Neutrophil (primary cell): ENCODE results near the gene AKR1A1.
A peak's percentile ranks its signal among the peaks of the same experiment; 100 is the strongest.

Experiments used
- H3K27ac ChIP-seq: fragments of 200-600 bp; sonication (generic); 2 replicates; pipeline ENCODE4 v1.5.1; 2016; ENCODE audit warnings: mild to moderate bottlenecking, moderate library complexity
- H3K27me3 ChIP-seq: fragments of 200-600 bp; sonication (generic); 2 replicates; pipeline ENCODE4 v1.6.0; 2016; ENCODE audit warnings: mild to moderate bottlenecking
- H3K36me3 ChIP-seq: fragments of 200-600 bp; sonication (generic); 2 replicates; pipeline ENCODE4 v1.5.1; 2017
- H3K4me1 ChIP-seq, 2 experiments: fragments of 200-600 bp in 1 of 2; sonication (generic) in 1 of 2; 1 replicate in 1 of 2; 2 replicates in 1 of 2; pipeline versions ENCODE4 v1.5.1 to v1.6.1; 2013 to 2016; ENCODE audit warnings: low read depth in 1 of 2, low read length in 1 of 2, mild to moderate bottlenecking in 1 of 2, moderate library complexity in 1 of 2; ENCODE audit not compliant: control insufficient read depth in 1 of 2, insufficient read depth in 1 of 2
- H3K4me3 ChIP-seq, 2 experiments: fragments of 200-600 bp in 1 of 2; sonication (generic) in 1 of 2; 1 replicate in 1 of 2; 2 replicates in 1 of 2; pipeline ENCODE4 v1.5.1; 2013 to 2016; ENCODE audit warnings: low read depth in 1 of 2, low read length in 1 of 2, mild to moderate bottlenecking in 1 of 2, moderate library complexity in 1 of 2
- H3K9me3 ChIP-seq: fragments of 200-600 bp; sonication (generic); 2 replicates; pipeline ENCODE4 v1.5.1; 2016
- CTCF ChIP-seq: fragments of 200-600 bp; sonication (generic); IDR thresholded peaks from 2 replicates; pipeline ENCODE4 v1.5.1; 2016; ENCODE audit warnings: antibody characterized with exemption

AKR1A1 gene

DNA sequence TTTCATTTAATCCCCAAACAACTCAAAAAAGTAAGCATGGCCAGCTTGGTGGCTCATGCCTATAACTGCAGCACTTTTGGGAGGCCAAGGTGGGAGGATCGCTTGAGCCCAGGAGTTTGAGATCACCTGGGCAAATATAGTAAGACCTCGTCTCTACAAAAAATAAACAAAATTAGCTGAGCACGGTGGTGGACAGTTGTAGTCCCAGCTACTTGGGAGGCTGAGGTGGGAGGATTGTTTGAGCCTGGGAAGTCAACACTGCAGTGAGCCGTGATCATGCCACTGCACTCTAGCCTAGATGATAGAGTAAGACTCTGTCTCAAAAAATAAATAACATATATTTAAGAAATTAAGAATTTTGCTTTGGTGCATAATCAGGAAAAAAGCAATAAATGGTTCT is 6.1 kb upstream of the AKR1A1 start:
- Histone ChIP-seq H3K27me3 (peaks cover 63% of the 10 kb centered on the region), H3K9me3 (no peaks in the 10 kb centered on the region), H3K4me1 (peaks cover 25 to 27% of the 10 kb centered on the region in 2 experiments), H3K27ac (no peak overlapping the region), H3K4me3 (no peak overlapping the region), H3K36me3 (no peaks in the 10 kb centered on the region)
- TF ChIP-seq CTCF, result no peak

DNA sequence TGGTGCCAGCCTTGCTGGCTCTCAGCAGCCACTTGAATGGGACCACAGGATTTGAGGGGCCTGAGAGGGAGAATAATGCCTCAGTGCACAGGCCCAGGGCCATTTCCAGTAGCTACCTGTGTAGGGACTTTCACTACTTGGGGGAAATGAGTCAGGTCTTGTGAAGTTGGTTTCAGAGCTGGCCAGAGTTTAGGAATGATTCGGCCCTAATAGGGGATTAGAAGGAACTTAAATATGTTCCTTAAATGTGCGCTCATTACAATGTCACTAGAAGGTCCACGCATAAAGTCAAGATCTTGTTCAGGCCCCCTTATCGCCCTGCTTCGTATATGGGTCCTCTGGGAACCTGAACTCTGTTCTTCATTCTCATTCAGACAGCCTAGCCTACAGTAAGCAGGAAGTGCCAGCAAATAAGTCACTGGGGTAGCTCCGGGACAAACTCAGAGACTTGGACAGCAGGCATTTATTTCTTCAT is 5.6 kb upstream of the AKR1A1 start:
- no peak overlapping the region for H3K27ac ChIP-seq
- no peaks in the 10 kb centered on the region for H3K9me3 ChIP-seq
- peaks cover 27 to 28% of the 10 kb centered on the region in 2 experiments for H3K4me1 ChIP-seq
- H3K27me3 ChIP-seq, result peaks cover 59% of the 10 kb centered on the region
- TF ChIP-seq CTCF, result no peak
- no peak overlapping the region for H3K4me3 ChIP-seq
- no peaks in the 10 kb centered on the region for H3K36me3 ChIP-seq

- no peak for TF ChIP-seq CTCF
- Histone ChIP-seq H3K27me3 (peaks cover 53% of the 10 kb centered on the region), H3K4me1 (peaks cover 32% of the 10 kb centered on the region in 2 experiments), H3K36me3 (no peaks in the 10 kb centered on the region), H3K27ac (no peak overlapping the region), H3K4me3 (no peak overlapping the region), H3K9me3 (no peaks in the 10 kb centered on the region)
Measured at GRCh38 chr1:45545553-45546310, 4.9 kb upstream of the AKR1A1 start.

GRCh38 chr1:45551684-45552083 is 1.1 kb downstream of the AKR1A1 start:
- Histone ChIP-seq H3K36me3 (peaks cover 5% of the 10 kb centered on the region), H3K4me3 (peak overlapping the region; percentile 76 to 82), H3K27me3 (peaks cover 10% of the 10 kb centered on the region), H3K27ac (peak overlapping the region; percentile 87), H3K9me3 (no peaks in the 10 kb centered on the region), H3K4me1 (peaks cover 19 to 21% of the 10 kb centered on the region in 2 experiments)
- no peak for TF ChIP-seq CTCF

DNA sequence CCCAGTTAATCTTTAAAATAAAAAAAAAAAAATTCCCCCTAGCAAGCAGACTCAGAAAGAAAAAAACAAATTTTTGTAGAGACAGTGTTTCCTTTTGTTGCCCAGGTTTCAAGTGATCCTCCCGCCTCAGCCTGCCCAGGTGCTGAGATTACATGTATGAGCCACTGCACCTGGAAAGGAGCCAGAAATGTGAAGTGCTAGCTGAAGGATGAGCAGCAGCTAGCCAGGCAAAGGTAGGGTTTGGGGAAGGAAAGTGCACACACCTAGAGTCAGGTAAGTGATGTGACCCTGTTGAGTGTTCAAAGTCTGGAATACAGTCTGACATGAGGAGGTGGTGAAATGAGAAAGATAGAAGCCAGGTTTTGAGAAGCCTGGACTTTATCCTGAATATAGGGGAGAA is 1.7 kb downstream of the AKR1A1 start:
- Histone ChIP-seq H3K27me3 (peaks cover 4% of the 10 kb centered on the region), H3K9me3 (no peaks in the 10 kb centered on the region), H3K4me3 (no peak overlapping the region)

More for the DNA sequence above, 1.7 kb downstream of the AKR1A1 start:
- peaks cover 5% of the 10 kb centered on the region for H3K36me3 ChIP-seq
- TF ChIP-seq CTCF, result no peak
- H3K27ac ChIP-seq, result no peak overlapping the region
- peaks cover 19 to 21% of the 10 kb centered on the region in 2 experiments for H3K4me1 ChIP-seq
